Dedifferentiated amniotic fluid mesenchymal stem cell (primary cell): ENCODE data around the gene EFNA2.

Source experiments
- DNase-seq: peaks from one replicate; pipeline ENCODE4 v3.0.0-alpha.2; 2016; ENCODE audit errors: extremely low spot score

EFNA2 gene

GRCh38 chr19:1284293-1284978 is 1.2 kb upstream of the EFNA2 start:
- no peak for DNase-seq

GRCh38 chr19:1284979-1285736 is 515 bp upstream of the EFNA2 start:
- DNase-seq, result no peak

GRCh38 chr19:1286487-1287353 is 1.0 kb downstream of the EFNA2 start:
- DNase-seq, result no peak

- DNase-seq, result no peak
Observed at GRCh38 chr19:1287354-1288225, 1.9 kb downstream of the EFNA2 start.

GRCh38 chr19:1288226-1288612 is 2.5 kb downstream of the EFNA2 start:
- no peak for DNase-seq

GRCh38 chr19:1288833-1289685 is 3.4 kb downstream of the EFNA2 start:
- no peak for DNase-seq

- DNase-seq, result no peak
Observed at GRCh38 chr19:1289686-1290025, 4.0 kb downstream of the EFNA2 start.

- DNase-seq, result no peak
Observed at GRCh38 chr19:1290196-1290702, 4.6 kb downstream of the EFNA2 start.

GRCh38 chr19:1290703-1291651 is 5.3 kb downstream of the EFNA2 start:
- no peak for DNase-seq

GRCh38 chr19:1291761-1292418 is 6.2 kb downstream of the EFNA2 start:
- no peak for DNase-seq

- no peak for DNase-seq
Observed at GRCh38 chr19:1292419-1293151, 6.9 kb downstream of the EFNA2 start.

GRCh38 chr19:1293782-1294604 is 8.3 kb downstream of the EFNA2 start:
- no peak for DNase-seq

- DNase-seq, result no peak
Observed at GRCh38 chr19:1294688-1295087, 9.0 kb downstream of the EFNA2 start.

GRCh38 chr19:1295169-1296012 is 9.7 kb downstream of the EFNA2 start:
- DNase-seq, result no peak

GRCh38 chr19:1296078-1296477 is 10.4 kb downstream of the EFNA2 start:
- DNase-seq, result no peak

GRCh38 chr19:1296575-1297271 is 11.1 kb downstream of the EFNA2 start:
- no peak for DNase-seq
